HG02610 (cell line): ENCODE results near the gene GPR15LG.
"Not testable (repeated sequence)": the region's sequence is repeated elsewhere in the genome, so short reads cannot be mapped to it uniquely, and the experiment has no call there.

Experiments
- ATAC-seq: cut with Tn5 transposase; IDR thresholded peaks from one replicate; pipeline ENCODE4 v1.9.1; 2021; ENCODE audit warnings: mild to moderate bottlenecking, moderate library complexity; ENCODE audit not compliant: unreplicated experiment

The GPR15LG gene

GRCh38 chr10:84173501-84173929 is at the start of gene GPR15LG:
GPR15LG (plus strand) TSS chr10:84173801; CDS start chr10:84173852, 51 bp downstream.
- ATAC-seq, result no peak

- ATAC-seq, result not testable (repeated sequence)
Observed at GRCh38 chr10:84125910-84126784, 47.5 kb upstream of the GPR15LG start.

- ATAC-seq, result no peak
Observed at GRCh38 chr10:84126785-84127167, 46.8 kb upstream of the GPR15LG start.

- ATAC-seq, result no peak
Observed at GRCh38 chr10:84135836-84136235, 37.8 kb upstream of the GPR15LG start.

- ATAC-seq, result no peak
Observed at GRCh38 chr10:84137811-84138210, 35.8 kb upstream of the GPR15LG start.

GRCh38 chr10:84138478-84139125 is 35.0 kb upstream of the GPR15LG start:
- ATAC-seq, result peak; percentile 0

GRCh38 chr10:84139126-84140035 is 34.2 kb upstream of the GPR15LG start, which contains the start of gene GHITM:
GHITM (plus strand) TSS chr10:84139509; CDS start chr10:84141501, 1,992 bp downstream.
- peak; percentile 99 for ATAC-seq

- ATAC-seq, result no peak
Observed at GRCh38 chr10:84140036-84140379, 33.6 kb upstream of the GPR15LG start.

GRCh38 chr10:84147347-84147746 is 26.3 kb upstream of the GPR15LG start:
- ATAC-seq, result no peak

GRCh38 chr10:84148006-84148597 is 25.5 kb upstream of the GPR15LG start:
- peak; percentile 75 for ATAC-seq

- ATAC-seq, result no peak
Observed at GRCh38 chr10:84149854-84150253, 23.7 kb upstream of the GPR15LG start.

- ATAC-seq, result no peak
Observed at GRCh38 chr10:84152769-84153168, 20.8 kb upstream of the GPR15LG start.

- ATAC-seq, result no peak
Observed at GRCh38 chr10:84155521-84155920, 18.1 kb upstream of the GPR15LG start.

- no peak for ATAC-seq
Observed at GRCh38 chr10:84156009-84156408, 17.6 kb upstream of the GPR15LG start.

GRCh38 chr10:84156768-84157167 is 16.8 kb upstream of the GPR15LG start:
- no peak for ATAC-seq

GRCh38 chr10:84158061-84158460 is 15.5 kb upstream of the GPR15LG start:
- ATAC-seq, result no peak

GRCh38 chr10:84158550-84158949 is 15.1 kb upstream of the GPR15LG start:
- ATAC-seq, result no peak

GRCh38 chr10:84159076-84159685 is 14.4 kb upstream of the GPR15LG start:
- ATAC-seq, result no peak

GRCh38 chr10:84160663-84161362 is 12.8 kb upstream of the GPR15LG start:
- ATAC-seq, result no peak

- ATAC-seq, result no peak
Observed at GRCh38 chr10:84163996-84164395, 9.6 kb upstream of the GPR15LG start.
